Gastroesophageal sphincter (tissue), 4 donors: Measurements from ENCODE around the gene SPINK13. TPM values are rescaled to one million over a fixed set of nuclear protein-coding genes. Genes with fewer than 3 reads are reported as not detected.

Source experiments
- ATAC-seq: fragments of 150-250 bp; one replicate; pipeline ENCODE4 v1.9.1; 2016; ENCODE audit warnings: mild to moderate bottlenecking, moderate library complexity
- H3K27ac ChIP-seq, 4 donors: fragments of 200-600 bp; sonication (generic) in 3 of 4; 1 replicate in 3 of 4; 2 replicates in 1 of 4; pipeline ENCODE4 v1.5.1; 2016 to 2019
- H3K27me3 ChIP-seq: fragments of 200-600 bp; sonication (generic); one replicate; pipeline ENCODE4 v1.5.1; 2019
- H3K36me3 ChIP-seq, 2 donors: fragments of 200-600 bp; sonication (generic); one replicate each; pipeline ENCODE4 v1.5.1; 2019; ENCODE audit warnings: control low read depth in 1 of 2
- H3K4me1 ChIP-seq, 3 donors: fragments of 200-600 bp; sonication (generic); 1 replicate in 2 of 3; 2 replicates in 1 of 3; pipeline ENCODE4 v1.5.1; 2016 to 2019; ENCODE audit warnings: control low read depth in 2 of 3
- H3K4me3 ChIP-seq, 2 donors: fragments of 200-600 bp; sonication (generic); one replicate each; pipeline ENCODE4 v1.5.1; 2019; ENCODE audit warnings: mild to moderate bottlenecking in 1 of 2, moderate library complexity in 1 of 2
- H3K9me3 ChIP-seq, 3 donors: fragments of 200-600 bp; sonication (generic); one replicate each; pipeline ENCODE4 v1.5.1; 2017 to 2019; ENCODE audit warnings: control low read depth in 2 of 3
- CTCF ChIP-seq, 4 experiments: fragments of 200-600 bp in 2 of 4; fragments of 450-650 bp in 2 of 4; sonication (generic) in 1 of 4; IDR thresholded peaks; one replicate each; pipeline ENCODE4 v1.5.1; 2017 to 2019; ENCODE audit warnings: antibody characterized with exemption in 4 of 4, mild to moderate bottlenecking in 2 of 4, moderate library complexity in 2 of 4
- EP300 ChIP-seq: sonication (generic); formaldehyde crosslinking; IDR thresholded peaks from one replicate; pipeline ENCODE4 v1.6.1; 2017; ENCODE audit warnings: antibody characterized with exemption, mild to moderate bottlenecking
- POLR2A ChIP-seq, 2 donors: fragments of 450-650 bp; IDR thresholded peaks; one replicate each; pipeline ENCODE4 v1.6.1; 2017; ENCODE audit warnings: antibody characterized with exemption in 2 of 2, mild to moderate bottlenecking in 2 of 2, moderate library complexity in 1 of 2
- POLR2AphosphoS5 ChIP-seq: sonication (generic); formaldehyde crosslinking; IDR thresholded peaks from one replicate; pipeline ENCODE4 v1.6.1; 2017; ENCODE audit warnings: antibody characterized with exemption
- WGBS, 2 donors: methylation state at CpG; one replicate each; pipeline ENCODE4 v1.1.5; 2018; ENCODE audit warnings: low coverage in 1 of 2; 5-methylcytosine and 5-hydroxymethylcytosine counted together
- total RNA-seq, 4 donors: library from RNA; depleted of rRNA; stranded (reverse); fragments of >200 nt; gene quantifications; one replicate each; pipeline ENCODE4 v1.1.0, GENCODE V29; 2016

Gene SPINK13
- total RNA-seq, 4 donors from 2014 or later, result not detected

- no peak for TF ChIP-seq POLR2AphosphoS5
- TF ChIP-seq EP300, result no peak
- no peak for TF ChIP-seq POLR2A (IDR thresholded peaks at IDR 0.05)
- TF ChIP-seq CTCF (IDR thresholded peaks at IDR 0.05), result no peak
- Histone ChIP-seq H3K27ac (no peak overlapping the region), H3K36me3 (no peaks in the 10 kb centered on the region), H3K4me1 (no peaks in the 10 kb centered on the region), H3K9me3 (no peaks in the 10 kb centered on the region), H3K27me3 (no peaks in the 10 kb centered on the region), H3K4me3 (no peak overlapping the region)
- 88 to 95% methylated on average over 4 to 7 of the region's 7 CpGs for WGBS, 2 donors
- no peak for ATAC-seq
These were observed 38.4 kb upstream of the SPINK13 start for GRCh38 chr5:148230240-148230639.

- TF ChIP-seq EP300, result no peak
- TF ChIP-seq CTCF (IDR thresholded peaks at IDR 0.05), result no peak
- TF ChIP-seq POLR2A (IDR thresholded peaks at IDR 0.05), result no peak
- TF ChIP-seq POLR2AphosphoS5, result no peak
- Histone ChIP-seq H3K9me3 (peaks cover 0 to 3% (median 0%) of the 10 kb centered on the region in 3 donors), H3K27ac (no peak overlapping the region), H3K27me3 (no peaks in the 10 kb centered on the region), H3K4me1 (no peaks in the 10 kb centered on the region), H3K36me3 (no peaks in the 10 kb centered on the region), H3K4me3 (no peak overlapping the region)
- WGBS, 2 donors, result 36 to 57% methylated on average over 4 of the region's 4 CpGs
- no peak for ATAC-seq
These were observed 30.7 kb upstream of the SPINK13 start for GRCh38 chr5:148237785-148238417.

- no peak for TF ChIP-seq POLR2AphosphoS5
- no peak for TF ChIP-seq CTCF (IDR thresholded peaks at IDR 0.05)
- no peak for TF ChIP-seq POLR2A (IDR thresholded peaks at IDR 0.05)
- TF ChIP-seq EP300, result no peak
- Histone ChIP-seq H3K4me3 (no peak within 1 kb of the TSS), H3K27ac (no peak within 1 kb of the TSS), H3K4me1 (no peaks in the 10 kb centered on the region), H3K9me3 (peaks cover 0 to 8% (median 0%) of the 10 kb centered on the region in 3 donors), H3K36me3 (no peaks in the 10 kb centered on the region), H3K27me3 (no peaks in the 10 kb centered on the region)
- no peak for ATAC-seq
- WGBS, 2 donors, result 23 to 38% methylated on average over 2 of the region's 2 CpGs
These were observed 30.2 kb upstream of the SPINK13 start, which contains the start of gene MARCOL for GRCh38 chr5:148238418-148238794. TSS of gene MARCOL (plus strand) at chr5:148238525. CDS start at chr5:148238598, 73 bp downstream.

GRCh38 chr5:148248894-148249293 lies 19.7 kb upstream of the SPINK13 start:
- TF ChIP-seq POLR2AphosphoS5, result no peak
- TF ChIP-seq CTCF (IDR thresholded peaks at IDR 0.05), result no peak
- TF ChIP-seq POLR2A (IDR thresholded peaks at IDR 0.05), result no peak
- TF ChIP-seq EP300, result no peak
- Histone ChIP-seq H3K4me1 (no peaks in the 10 kb centered on the region), H3K4me3 (no peak overlapping the region), H3K9me3 (no peaks in the 10 kb centered on the region), H3K27ac (no peak overlapping the region), H3K27me3 (no peaks in the 10 kb centered on the region), H3K36me3 (no peaks in the 10 kb centered on the region)
- no peak for ATAC-seq
- WGBS, 2 donors, result 92 to 100% methylated on average over 1 to 2 of the region's 2 CpGs

- no peak for ATAC-seq
- no peaks in the 10 kb centered on the region for H3K27me3 ChIP-seq
- TF ChIP-seq POLR2A (IDR thresholded peaks at IDR 0.05) (no peak), POLR2AphosphoS5 (no peak), CTCF (IDR thresholded peaks at IDR 0.05) (no peak)
- no peaks in the 10 kb centered on the region for H3K4me1 ChIP-seq
- no peak overlapping the region for H3K4me3 ChIP-seq
- no peak overlapping the region for H3K27ac ChIP-seq
- peaks cover 0 to 48% (median 0%) of the 10 kb centered on the region in 3 donors for H3K9me3 ChIP-seq
- no peaks in the 10 kb centered on the region for H3K36me3 ChIP-seq
These were observed 13.1 kb upstream of the SPINK13 start for GRCh38 chr5:148255456-148255855.
